ENCODE measurements around the gene CTCF.
A peak's percentile ranks its signal among the peaks of the same experiment; 100 is the strongest.

Gene CTCF

DNA sequence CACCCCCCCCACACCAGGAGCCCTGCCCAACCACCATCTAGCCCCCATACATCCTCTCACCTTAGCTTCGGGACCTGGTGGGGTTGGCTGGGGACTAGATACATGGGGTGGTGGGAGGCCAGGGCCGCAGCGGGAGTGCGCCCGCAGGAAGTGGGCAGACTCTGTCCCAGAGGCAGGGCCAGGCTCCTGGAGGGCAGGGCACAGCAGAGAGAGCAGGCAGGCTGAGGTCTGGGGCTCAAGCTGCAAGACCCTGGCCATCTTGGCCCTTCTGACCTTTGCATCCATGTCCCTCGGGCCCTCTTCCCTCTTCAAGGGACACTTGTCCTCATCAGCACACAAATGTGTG is 101.5 kb downstream of the CTCF start:
- DNase-seq (ENCODE audit: low read depth in 2 of 2, low spot score in 1 of 2) = no peak

DNA sequence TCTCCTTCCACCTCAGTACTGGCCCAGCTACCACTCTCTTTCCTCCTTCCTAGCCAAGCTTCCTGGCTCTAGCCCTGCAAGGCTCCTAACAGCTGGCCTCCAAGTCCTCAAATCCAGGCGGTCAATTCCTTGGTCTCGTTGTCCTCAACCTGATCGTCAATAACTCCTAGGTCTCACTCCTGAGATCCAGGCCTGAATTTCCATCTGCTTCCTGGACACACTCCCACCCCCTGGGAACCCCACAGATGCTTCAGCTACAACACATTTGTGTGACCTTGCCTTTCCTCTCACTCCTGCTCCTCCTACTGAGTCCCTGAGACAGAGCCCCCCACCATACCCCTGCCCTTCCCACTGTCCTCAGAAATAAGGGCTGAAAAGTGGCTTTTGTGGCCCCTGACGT is 101.9 kb downstream of the CTCF start:
- no peak for DNase-seq (ENCODE audit: low read depth in 2 of 2, low spot score in 1 of 2)

DNA sequence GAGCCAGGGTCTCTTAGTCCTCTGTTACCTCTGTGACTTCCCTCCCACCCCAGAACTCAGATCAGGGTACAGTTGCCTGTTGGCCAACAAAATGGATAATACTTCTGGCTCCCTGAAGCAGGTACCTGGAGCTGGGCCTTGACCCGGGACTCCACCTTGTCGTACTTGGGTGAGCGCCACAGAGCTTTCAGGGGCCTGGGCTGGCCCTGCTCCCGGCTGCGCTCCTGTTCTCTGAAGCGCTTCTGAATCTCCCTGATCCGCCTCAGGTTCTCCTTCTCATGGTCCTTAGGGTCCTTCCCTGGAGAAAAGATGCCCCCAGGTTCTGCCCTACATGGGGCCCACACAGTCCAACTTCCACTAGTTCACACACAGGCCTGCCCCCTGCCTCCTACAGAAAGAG is 102.5 kb downstream of the CTCF start:
- no peak for DNase-seq (ENCODE audit: low read depth in 2 of 2, low spot score in 1 of 2)

DNA sequence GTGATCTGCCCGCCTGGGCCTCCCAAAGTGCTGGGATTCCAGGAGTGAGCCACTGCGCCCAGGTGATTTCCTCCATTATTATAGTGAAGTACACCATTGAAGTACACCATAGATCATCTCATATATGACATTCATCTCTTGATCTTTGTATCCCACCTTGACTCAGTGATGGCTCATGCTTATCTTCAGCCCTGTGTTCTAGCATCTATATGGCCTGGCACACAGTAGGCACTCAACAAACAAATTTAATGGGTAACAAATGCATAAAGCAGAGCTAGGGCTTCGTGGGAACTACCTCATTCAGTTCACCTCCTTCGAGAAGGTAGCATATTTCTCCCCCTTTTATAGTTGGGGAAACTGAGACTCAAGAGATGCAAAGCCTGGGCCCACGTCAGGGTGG is 103.3 kb downstream of the CTCF start:
- no peak for DNase-seq (ENCODE audit: low read depth in 2 of 2, low spot score in 1 of 2)

DNA sequence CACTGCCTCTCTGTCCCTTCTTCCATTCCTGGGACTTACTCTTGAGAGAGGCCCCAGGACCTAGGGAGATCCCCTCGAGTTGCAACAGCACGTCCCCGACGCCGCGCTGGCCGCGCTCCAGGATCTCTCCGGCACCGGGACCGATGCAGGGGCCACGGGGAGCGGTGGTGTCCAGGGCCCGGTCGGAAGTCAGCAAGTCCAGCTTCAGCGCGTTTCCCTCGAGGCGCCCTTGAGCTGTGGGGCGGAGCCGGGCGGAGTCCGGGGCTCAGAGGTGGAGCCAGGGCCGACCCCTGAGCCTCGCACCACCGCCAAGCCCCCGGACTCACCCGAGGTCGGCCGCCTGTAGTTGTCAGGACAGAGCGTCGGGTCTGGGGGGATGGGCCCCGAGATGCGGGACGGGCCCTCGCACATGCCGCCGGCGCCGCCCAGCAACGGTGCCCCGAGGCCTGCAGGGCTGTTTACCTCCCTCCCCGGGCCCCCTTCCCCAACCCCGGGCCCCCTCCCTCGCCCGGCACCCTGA is 103.8 kb downstream of the CTCF start:
- no peak for DNase-seq (ENCODE audit: low read depth in 2 of 2, low spot score in 1 of 2)

DNA sequence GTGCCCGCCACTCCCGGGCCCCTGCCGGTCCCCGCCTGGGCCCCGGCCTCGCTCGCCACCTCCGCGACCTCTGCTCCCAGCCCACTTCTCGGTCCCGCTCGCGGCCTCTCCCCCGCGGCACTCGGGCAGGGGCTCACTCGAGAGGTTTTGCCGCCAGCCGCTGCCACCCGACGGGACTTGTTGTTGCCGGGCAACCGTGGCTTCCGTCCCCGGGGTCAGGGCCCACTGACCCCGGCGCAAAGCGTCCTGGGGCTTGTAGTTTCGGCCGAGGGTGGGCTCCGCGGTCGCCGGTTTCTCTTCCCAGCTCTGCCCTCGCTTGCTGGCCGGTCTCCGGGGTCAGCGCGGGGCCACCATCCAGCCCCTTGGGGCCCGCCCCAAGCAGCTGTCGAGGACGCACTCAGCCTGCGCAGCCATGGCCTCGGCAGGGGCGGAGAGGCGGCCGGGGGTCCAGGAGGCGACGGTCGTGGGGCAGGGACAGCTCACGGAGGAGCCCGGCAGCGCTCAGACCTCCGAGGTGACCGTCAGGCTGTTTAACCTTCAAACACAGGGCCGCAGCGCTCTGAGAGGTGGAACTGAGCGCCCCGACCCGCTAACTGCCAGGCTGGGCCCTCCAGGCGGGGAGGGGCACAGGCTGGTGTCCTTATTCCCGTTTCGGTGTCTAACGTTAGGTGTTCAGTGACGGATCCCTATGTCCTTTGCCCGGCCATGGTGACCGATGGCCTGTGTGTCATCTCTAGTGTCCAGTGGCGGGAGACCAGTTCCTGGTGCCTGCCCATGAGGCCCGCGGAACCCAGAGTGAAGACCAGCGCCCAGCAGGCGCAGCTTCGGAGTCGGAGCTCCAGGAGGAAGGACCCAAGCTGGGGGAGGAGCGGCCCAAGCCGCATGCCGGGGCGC is 104.5 kb downstream of the CTCF start, which contains the start of the genes C16orf86 and ENKD1:
Gene C16orf86, plus strand, starts transcription at position 256 of the 894 bp plus-strand sequence. Its CDS starts 157 bp downstream, at position 413.
Gene ENKD1, minus strand, starts transcription at position 192 of the 894 bp plus-strand sequence. CDS start 308 bp downstream, outside the sequence.
- DNase-seq (ENCODE audit: low read depth in 2 of 2, low spot score in 1 of 2) = peak; percentile 54 to 63

DNA sequence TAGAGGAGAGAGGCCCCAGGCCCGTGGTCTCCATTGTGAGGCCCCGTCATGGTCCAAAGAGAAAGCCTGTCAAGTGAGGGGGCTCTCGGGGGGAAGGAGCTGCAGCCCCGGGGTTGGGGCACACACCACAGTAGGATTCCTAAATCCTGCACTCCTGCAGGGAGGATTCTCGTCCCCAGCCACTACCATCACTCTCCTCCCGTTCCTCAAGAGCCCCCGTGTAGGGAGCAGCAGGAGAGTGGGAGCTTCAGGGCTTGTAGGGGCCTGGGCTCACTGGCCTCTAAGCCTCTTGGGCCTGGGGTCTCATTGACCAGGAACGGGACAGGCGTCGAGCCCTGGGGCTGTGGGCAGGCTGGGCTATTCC is 105.1 kb downstream of the CTCF start:
- no peak for DNase-seq (ENCODE audit: low read depth in 2 of 2, low spot score in 1 of 2)

DNA sequence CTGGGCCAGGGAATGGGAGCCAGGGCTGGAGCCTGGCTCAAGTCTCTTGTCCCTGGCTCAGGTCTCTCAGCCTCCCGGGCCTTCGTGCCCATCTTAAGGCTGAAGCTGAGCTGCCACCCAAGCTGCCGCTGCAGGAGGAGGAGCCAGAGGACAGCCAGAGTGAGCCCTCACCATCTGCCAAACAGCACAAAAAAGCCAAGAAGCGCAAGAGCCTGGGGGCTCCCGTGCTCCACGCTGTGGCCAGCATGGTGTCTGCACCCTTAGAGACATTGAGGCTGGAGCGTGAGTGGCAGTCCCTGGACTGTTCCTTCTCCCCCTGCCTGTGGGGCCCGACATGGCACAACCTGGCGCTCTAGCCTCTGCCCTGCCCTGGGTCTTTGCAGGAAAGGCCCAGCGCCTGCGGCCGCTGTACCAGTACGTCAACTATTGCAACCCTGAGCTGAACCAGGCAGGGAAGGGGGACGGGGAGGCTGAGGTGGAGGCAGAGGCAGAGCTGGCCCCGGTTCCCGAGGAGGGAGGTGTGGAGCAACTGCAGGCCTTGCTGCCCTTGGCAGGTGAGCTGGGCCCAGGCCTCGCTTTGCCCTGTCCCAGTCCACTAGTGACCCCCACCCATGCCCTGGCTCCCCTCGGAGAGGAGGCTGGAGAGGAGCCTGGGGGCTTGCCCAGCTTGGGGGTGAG is 105.6 kb downstream of the CTCF start:
- DNase-seq (ENCODE audit: low read depth in 2 of 2, low spot score in 1 of 2) = peak; percentile 42 to 56

DNA sequence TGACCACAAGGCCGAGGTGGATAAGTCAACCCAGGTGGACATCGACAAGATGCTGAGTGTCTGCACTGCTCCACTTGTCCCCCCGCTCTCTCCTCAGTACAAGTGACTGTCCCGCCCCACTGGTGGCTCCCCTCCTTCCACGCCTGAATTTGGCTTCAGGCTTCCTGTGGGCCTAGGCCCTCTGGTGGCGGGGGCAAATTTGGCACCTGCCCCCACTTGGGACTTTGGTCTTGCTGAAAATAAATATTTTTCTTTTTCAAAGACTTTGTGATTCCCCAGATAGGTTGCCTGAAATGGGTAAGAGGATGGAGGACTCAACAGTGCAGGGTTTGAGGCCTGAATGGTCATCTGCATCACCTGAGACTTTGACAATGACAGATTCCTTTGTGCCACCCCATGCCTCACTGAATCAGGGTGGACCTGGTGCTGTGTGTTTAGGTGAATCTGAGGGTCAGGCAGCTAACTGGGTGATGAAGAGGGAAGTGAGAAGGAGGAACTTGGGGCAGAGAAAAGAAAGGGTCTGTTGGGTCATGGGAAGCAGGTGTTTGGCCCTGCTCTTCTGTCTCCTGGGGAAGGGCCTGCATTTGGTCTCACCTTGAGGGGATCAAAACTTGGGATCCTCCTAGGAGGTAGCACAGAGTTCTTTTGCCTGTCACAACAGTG is 106.3 kb downstream of the CTCF start:
- no peak for DNase-seq (ENCODE audit: low read depth in 2 of 2, low spot score in 1 of 2)

DNA sequence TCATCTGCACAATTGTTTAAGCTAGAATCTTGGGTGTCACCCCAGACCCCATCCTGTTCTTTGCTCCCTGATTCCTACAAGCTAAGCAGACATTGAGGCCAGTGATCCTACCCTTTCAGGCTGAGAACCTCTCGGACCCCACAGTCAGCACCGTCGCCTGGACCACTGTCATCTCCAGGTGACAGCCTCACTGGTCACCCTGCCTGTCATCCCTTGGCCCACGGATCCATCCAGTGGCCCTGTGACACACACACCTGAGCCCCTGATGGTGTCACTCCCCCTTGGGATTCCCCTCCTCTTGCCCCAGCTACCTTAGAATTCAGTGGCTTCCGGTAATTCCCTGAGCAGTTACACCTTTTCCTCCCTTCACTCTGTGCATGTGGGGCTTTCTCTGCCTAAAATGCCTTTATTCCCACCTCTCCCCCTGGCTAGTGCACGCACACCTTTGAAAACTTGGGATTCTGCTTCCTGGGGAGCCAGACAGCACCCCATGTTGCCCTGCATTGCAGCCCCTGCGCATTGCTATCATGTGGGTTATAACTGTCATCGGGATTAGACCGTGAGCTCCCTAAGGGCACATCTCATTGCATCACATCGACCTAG is 107.3 kb downstream of the CTCF start:
- DNase-seq (ENCODE audit: low read depth in 2 of 2, low spot score in 1 of 2) = no peak

DNA sequence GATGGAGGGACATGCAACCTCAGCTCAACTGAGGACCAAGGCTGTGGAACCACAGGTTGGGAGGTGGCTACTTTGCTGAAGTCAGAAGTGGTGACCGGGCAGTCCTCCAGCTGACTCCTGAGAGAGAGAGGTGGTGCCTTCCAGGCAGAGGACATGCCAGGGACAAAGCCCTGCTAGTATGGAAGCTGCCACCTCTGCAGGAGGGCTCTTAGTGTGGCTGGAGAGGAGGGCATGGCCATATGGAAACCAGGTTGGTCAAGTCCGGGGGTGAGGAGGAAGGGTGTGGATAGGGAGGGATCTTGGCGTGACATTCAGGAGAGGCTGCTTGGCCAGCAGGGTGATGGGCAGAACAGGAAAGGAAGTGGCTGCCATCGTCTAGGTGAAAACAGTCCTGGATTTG is 110.0 kb downstream of the CTCF start:
- no peak for DNase-seq (ENCODE audit: low read depth in 2 of 2, low spot score in 1 of 2)

DNA sequence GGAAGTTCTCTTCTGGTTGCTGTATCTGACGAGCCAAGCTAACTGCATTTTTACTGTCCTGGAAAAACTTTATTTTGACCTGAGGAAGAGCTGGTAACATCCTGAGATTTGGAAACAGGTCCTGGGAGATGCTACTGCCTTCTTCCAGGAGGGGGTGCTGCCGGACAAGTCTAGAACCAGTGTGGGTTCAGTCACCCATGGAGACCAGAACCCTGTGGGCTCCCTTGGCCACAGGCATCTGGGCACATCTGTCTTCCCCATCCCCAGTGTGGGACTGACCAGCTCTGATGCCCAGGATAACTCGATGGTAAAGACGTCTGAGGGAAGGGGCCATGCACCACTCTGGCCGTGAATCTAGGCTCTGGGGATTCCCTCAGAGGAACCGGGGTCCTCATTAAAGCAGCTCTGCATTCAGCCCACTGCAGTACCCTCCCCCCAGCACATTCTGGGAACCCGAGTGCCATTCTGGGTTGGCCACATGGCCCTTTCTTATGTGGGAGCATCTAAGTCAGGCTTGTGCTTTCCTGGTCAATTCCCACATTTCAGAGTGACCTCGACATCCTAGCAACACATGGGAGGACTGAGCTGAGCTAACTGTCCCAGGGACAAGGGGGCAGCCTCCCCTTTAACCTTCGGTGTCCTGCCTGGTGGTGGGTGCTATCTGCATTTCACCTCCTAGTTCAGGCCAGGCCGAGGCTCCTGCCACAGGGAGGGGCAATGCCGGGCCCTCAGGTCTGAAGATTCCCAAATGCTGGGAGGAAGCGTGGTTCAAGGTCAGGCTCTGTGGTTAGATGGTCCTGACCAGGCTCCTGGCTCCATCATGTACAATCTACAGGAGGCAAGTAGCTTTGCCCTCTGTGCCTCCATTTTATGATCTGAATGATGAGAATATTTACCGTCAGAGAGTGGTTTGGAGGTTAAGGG is 110.7 kb downstream of the CTCF start:
- DNase-seq (ENCODE audit: low read depth in 2 of 2, low spot score in 1 of 2) = no peak

DNA sequence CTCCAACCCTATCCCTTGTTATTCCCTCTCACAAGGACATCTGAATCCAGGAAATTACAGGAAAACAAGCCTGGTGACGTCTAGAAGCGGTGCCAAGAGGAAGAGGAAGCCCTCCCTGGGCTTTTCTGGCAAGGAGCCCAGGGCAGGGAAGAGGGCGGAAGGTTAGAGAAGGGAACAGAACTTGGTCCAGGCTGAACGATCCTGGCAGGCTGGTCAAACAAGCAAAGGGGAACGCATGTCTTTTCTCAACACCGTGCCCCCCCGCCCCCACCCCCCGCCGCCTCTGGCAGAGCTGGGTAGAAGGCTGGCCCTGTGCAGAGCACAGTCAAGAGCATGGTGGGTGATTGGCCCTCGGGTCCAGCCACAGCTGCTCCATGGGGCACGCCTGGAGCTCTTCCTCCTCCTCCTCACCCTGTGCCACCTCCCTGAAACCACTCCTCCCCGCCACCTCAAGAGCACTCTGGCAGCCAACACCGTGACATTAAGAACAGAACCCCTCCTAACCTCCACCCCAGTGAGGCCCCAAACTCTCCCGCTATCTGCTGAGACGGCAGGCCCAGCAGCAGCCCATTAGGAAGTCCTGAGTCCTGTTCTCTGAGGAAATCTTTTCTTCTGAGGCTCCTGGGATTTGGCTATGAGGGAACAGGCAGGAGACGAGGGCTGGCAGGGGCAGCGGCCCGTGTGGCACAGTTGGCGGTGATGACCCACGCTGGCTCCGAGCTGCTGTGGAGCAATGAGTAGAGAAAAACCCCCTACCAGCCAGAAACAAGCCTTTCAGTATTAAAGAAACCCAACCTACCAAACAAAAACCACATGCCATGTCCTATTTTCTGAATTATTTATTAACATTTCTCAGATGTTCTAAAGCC is 111.6 kb downstream of the CTCF start:
- no peak for DNase-seq (ENCODE audit: low read depth in 2 of 2, low spot score in 1 of 2)

DNA sequence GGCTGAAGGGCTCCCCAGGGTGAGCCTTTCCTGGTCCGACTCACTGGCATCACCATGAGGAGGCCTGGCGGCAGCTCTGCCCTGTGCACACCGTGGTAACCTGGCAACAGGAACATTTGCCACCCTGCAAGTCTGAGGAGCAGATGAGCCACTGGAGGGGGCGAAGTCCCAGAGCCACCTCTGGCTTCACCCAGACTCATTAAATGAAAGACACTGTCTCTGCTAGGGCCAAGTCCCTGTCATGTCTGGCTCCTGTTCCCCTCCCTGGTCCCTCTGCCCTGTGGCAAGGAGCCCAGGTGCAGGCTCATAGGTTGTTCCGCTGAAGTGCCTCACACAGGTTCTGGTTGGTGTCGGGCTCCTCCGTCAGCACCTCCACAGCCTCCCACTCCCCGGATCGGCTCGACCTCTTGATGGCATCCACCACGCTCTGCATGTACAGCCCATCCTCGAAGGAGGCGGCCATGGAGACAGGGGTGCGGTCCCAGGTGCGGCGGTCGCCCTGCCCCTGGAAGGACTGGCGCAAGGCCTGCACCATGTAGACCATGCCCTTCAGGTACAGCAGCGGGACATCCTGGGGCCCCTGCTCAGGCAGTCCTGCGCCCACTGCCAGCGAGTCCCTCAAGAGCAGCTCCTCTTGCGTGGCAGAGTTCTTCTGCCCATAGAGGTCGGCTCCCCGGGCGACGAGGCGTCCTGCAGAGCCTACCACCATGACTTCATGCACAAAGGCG is 112.7 kb downstream of the CTCF start:
- DNase-seq (ENCODE audit: low read depth in 2 of 2, low spot score in 1 of 2) = no peak

DNA sequence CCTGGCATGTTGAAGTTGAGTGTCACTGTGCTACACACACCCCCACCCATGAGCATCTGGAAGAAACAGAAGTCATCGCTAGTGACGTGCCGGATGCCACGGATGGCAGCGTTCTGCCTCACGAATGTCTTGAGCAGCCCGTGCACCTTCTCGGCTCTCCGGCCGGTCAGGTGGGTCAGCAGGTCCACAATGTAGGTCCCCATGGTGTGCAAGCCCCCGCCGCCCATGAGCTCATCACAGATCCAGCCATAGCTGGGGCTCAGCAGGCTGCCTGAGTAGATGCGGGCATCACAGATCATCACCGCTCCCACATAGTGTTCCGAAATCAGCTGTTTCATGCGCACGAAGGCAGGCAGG is 113.2 kb downstream of the CTCF start:
- no peak for DNase-seq (ENCODE audit: low read depth in 2 of 2, low spot score in 1 of 2)

DNA sequence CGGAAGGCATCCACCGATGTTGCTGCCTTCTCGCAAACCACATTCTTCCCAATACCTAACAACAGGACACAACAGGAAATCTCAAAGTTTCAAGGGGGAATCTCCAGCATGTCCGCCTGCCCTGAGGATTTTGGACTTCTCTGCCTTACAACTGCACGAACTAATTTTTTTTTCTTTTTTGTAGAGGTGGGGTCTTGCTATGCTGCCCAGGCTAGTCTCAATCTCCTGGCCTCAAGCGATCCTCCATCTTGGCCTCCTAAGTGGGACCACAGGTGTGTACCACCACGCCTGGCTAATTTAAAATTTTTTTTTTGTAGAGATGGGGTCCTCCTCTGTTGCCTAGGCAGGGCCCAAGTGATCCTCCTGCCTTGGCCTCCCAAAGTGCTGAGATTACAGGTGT is 113.7 kb downstream of the CTCF start:
- DNase-seq (ENCODE audit: low read depth in 2 of 2, low spot score in 1 of 2) = no peak

DNA sequence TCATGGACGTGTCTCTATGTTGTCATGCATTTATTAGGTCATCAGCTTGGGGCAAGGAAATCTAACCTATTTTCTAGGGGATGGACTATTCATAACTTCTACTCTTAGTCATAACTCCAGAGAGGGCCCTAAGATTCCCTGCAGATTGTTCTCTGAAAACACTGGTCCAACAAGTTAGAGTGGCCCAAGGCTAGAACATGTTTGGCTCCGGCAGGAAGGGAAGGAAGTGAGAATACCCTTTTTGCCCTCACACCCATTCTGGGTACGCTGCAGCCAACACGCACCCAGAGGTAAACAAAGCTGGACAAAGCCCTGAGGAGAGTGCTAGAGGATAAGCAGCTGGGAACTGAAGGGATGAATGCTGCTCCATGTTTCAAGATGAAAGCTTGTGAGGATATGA is 114.2 kb downstream of the CTCF start:
- DNase-seq (ENCODE audit: low read depth in 2 of 2, low spot score in 1 of 2) = no peak

DNA sequence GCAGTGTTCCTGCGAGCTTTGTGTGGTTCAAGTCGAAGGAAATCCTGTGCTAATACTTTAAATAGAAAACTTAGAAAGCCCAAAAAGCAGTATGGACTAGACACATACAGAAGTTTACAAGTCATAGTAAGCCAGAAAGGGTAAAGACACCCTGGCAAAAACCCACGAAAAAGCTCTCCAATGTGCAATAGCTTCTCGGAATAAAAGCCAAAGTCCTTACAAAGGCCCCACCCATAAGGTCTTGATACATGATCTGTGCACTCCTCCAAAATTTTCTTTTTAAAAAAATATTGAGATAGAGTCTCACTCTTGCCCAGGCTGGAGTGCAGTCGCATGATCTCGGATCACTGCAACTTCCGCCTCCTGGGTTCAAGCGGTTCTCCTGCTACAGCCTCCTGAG is 114.6 kb downstream of the CTCF start:
- DNase-seq (ENCODE audit: low read depth in 2 of 2, low spot score in 1 of 2) = no peak

DNA sequence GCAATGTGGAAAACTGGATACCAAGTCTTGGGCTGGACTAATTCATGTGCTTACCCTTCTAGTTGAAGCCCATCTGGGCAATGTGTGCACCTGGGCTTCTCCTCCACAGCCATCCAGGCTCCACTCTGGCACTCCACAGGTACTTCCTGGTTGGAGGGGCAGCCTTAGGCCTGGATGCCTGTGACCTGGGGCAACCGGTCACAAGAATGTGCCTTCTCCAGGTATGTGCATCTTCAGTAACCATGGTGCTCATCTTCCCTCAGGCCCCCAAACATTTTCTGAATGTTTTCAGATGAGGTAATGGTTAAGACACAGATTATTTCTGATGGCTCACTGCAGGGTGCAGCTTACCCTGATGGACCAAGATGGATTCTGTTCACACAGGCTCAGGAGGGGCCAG is 115.4 kb downstream of the CTCF start:
- no peak for DNase-seq (ENCODE audit: low read depth in 2 of 2, low spot score in 1 of 2)

Data from stimulated activated CD8-positive, alpha-beta memory T cell treated with anti-CD3 and anti-CD28 coated beads, Interleukin-4, amount 100 ng/mL, for 4 hours (primary cell).